ENCODE data around the gene TENM4.
A peak's percentile ranks its signal among the peaks of the same experiment; 100 is the strongest.

TENM4 gene

GRCh38 chr11:79159657-79160450 lies 281.0 kb downstream of the TENM4 start:
- DNase-seq (ENCODE audit: low read depth in 1 of 2, low spot score in 1 of 2) = no peak
- in situ Hi-C loops (cut with HindIII; ENCODE audit: low pct_unique_long_range_greater_than_20kb, low sequenced_read_pairs) = no loop called here
- TF ChIP-seq JUND (IDR thresholded peaks at IDR 0.05; ENCODE audit: low read depth) = no peak

GRCh38 chr11:79157738-79158137 lies 283.1 kb downstream of the TENM4 start:
- no peak for DNase-seq (ENCODE audit: low read depth in 1 of 2, low spot score in 1 of 2)
- in situ Hi-C loops (cut with HindIII; ENCODE audit: low pct_unique_long_range_greater_than_20kb, low sequenced_read_pairs) = no loop called here
- TF ChIP-seq JUND (IDR thresholded peaks at IDR 0.05; ENCODE audit: low read depth) = no peak

- no peak for TF ChIP-seq JUND (IDR thresholded peaks at IDR 0.05; ENCODE audit: low read depth)
- peak in 1 of 2 experiments; percentile 62 for DNase-seq (ENCODE audit: low read depth in 1 of 2, low spot score in 1 of 2)
- in situ Hi-C loops (cut with HindIII; ENCODE audit: low pct_unique_long_range_greater_than_20kb, low sequenced_read_pairs) = no loop called here
Observed at GRCh38 chr11:79156031-79156430, 284.8 kb downstream of the TENM4 start.

GRCh38 chr11:79155237-79155636 lies 285.6 kb downstream of the TENM4 start:
- DNase-seq (ENCODE audit: low read depth in 1 of 2, low spot score in 1 of 2) = no peak
- TF ChIP-seq JUND (IDR thresholded peaks at IDR 0.05; ENCODE audit: low read depth) = no peak
- in situ Hi-C loops (cut with HindIII; ENCODE audit: low pct_unique_long_range_greater_than_20kb, low sequenced_read_pairs) = no loop called here

- in situ Hi-C loops (cut with HindIII; ENCODE audit: low pct_unique_long_range_greater_than_20kb, low sequenced_read_pairs) = no loop called here
- peak in 1 of 2 experiments; percentile 37 for DNase-seq (ENCODE audit: low read depth in 1 of 2, low spot score in 1 of 2)
- TF ChIP-seq JUND (IDR thresholded peaks at IDR 0.05; ENCODE audit: low read depth) = no peak
Observed at GRCh38 chr11:79152511-79152910, 288.3 kb downstream of the TENM4 start.

GRCh38 chr11:79151396-79151795 lies 289.4 kb downstream of the TENM4 start:
- DNase-seq (ENCODE audit: low read depth in 1 of 2, low spot score in 1 of 2) = no peak
- in situ Hi-C loops (cut with HindIII; ENCODE audit: low pct_unique_long_range_greater_than_20kb, low sequenced_read_pairs) = no loop called here

GRCh38 chr11:79150966-79151365 lies 289.9 kb downstream of the TENM4 start:
- in situ Hi-C loops (cut with HindIII; ENCODE audit: low pct_unique_long_range_greater_than_20kb, low sequenced_read_pairs) = no loop called here
- peak in 1 of 2 experiments; percentile 29 for DNase-seq (ENCODE audit: low read depth in 1 of 2, low spot score in 1 of 2)
- no peak for TF ChIP-seq JUND (IDR thresholded peaks at IDR 0.05; ENCODE audit: low read depth)

More at GRCh38 chr11:79151396-79151795, 289.4 kb downstream of the TENM4 start:
- no peak for TF ChIP-seq JUND (IDR thresholded peaks at IDR 0.05; ENCODE audit: low read depth)

- in situ Hi-C loops (cut with HindIII; ENCODE audit: low pct_unique_long_range_greater_than_20kb, low sequenced_read_pairs) = no loop called here
- no peak for DNase-seq (ENCODE audit: low read depth in 1 of 2, low spot score in 1 of 2)
- no peak for TF ChIP-seq JUND (IDR thresholded peaks at IDR 0.05; ENCODE audit: low read depth)
Observed at GRCh38 chr11:79150320-79150719, 290.5 kb downstream of the TENM4 start.

- DNase-seq (ENCODE audit: low read depth in 1 of 2, low spot score in 1 of 2) = no peak
- in situ Hi-C loops (cut with HindIII; ENCODE audit: low pct_unique_long_range_greater_than_20kb, low sequenced_read_pairs) = no loop called here
- no peak for TF ChIP-seq JUND (IDR thresholded peaks at IDR 0.05; ENCODE audit: low read depth)
Observed at GRCh38 chr11:79147731-79148130, 293.1 kb downstream of the TENM4 start.

- DNase-seq (ENCODE audit: low read depth in 1 of 2, low spot score in 1 of 2) = no peak
- no peak for TF ChIP-seq JUND (IDR thresholded peaks at IDR 0.05; ENCODE audit: low read depth)
- in situ Hi-C loops (cut with HindIII; ENCODE audit: low pct_unique_long_range_greater_than_20kb, low sequenced_read_pairs) = no loop called here
Observed at GRCh38 chr11:79147011-79147410, 293.8 kb downstream of the TENM4 start.

GRCh38 chr11:79139900-79140299 lies 300.9 kb downstream of the TENM4 start:
- in situ Hi-C loops (cut with HindIII; ENCODE audit: low pct_unique_long_range_greater_than_20kb, low sequenced_read_pairs) = no loop called here
- DNase-seq (ENCODE audit: low read depth in 1 of 2, low spot score in 1 of 2) = no peak

GRCh38 chr11:79129702-79130101 lies 311.1 kb downstream of the TENM4 start:
- TF ChIP-seq JUND (IDR thresholded peaks at IDR 0.05; ENCODE audit: low read depth) = no peak
- no peak for DNase-seq (ENCODE audit: low read depth in 1 of 2, low spot score in 1 of 2)
- in situ Hi-C loops (cut with HindIII; ENCODE audit: low pct_unique_long_range_greater_than_20kb, low sequenced_read_pairs) = no loop called here

More at GRCh38 chr11:79139900-79140299, 300.9 kb downstream of the TENM4 start:
- no peak for TF ChIP-seq JUND (IDR thresholded peaks at IDR 0.05; ENCODE audit: low read depth)

- no peak for DNase-seq (ENCODE audit: low read depth in 1 of 2, low spot score in 1 of 2)
- no peak for TF ChIP-seq JUND (IDR thresholded peaks at IDR 0.05; ENCODE audit: low read depth)
- in situ Hi-C loops (cut with HindIII; ENCODE audit: low pct_unique_long_range_greater_than_20kb, low sequenced_read_pairs) = no loop called here
Observed at GRCh38 chr11:79128291-79128690, 312.5 kb downstream of the TENM4 start.

- in situ Hi-C loops (cut with HindIII; ENCODE audit: low pct_unique_long_range_greater_than_20kb, low sequenced_read_pairs) = no loop called here
- TF ChIP-seq JUND (IDR thresholded peaks at IDR 0.05; ENCODE audit: low read depth) = no peak
- no peak for DNase-seq (ENCODE audit: low read depth in 1 of 2, low spot score in 1 of 2)
Observed at GRCh38 chr11:79122759-79123158, 318.1 kb downstream of the TENM4 start.

Data from T47D (cell line).